Activated naive CD8-positive, alpha-beta T cell treated with anti-CD3 and anti-CD28 coated beads, Interleukin-2, amount 10 ng/mL, durations not matched to agents 7 days and 5 days (primary cell): ENCODE measurements around the gene ITPRIP. TPM values are rescaled to one million over a fixed set of nuclear protein-coding genes. Genes with fewer than 3 reads are reported as not detected.

Experiments
- ATAC-seq: fragments of 150-1000 bp; cut with Tn5 transposase; one replicate; pipeline ENCODE4 v1.10.0; 2021; ENCODE audit warnings: low read depth, moderate library complexity
- POLR2A ChIA-PET: fragments of 350-600 bp; sonication (Branson Sonifier 250); formaldehyde crosslinking; loops from one replicate; lab custom pipeline; 2021; ENCODE audit warnings: antibody characterized with exemption; lab: Charles Lee
- DNase-seq: peaks from one replicate; pipeline ENCODE4 v3.0.0; 2021
- H3K27ac Mint-ChIP-seq: one replicate; pipeline ENCODE4 v1.8.0; 2022; ENCODE audit warnings: mild to moderate bottlenecking, mixed read lengths
- H3K27me3 Mint-ChIP-seq: one replicate; pipeline ENCODE4 v1.8.0; 2022; ENCODE audit warnings: mild to moderate bottlenecking, moderate library complexity, mixed read lengths
- H3K36me3 Mint-ChIP-seq: one replicate; pipeline ENCODE4 v1.8.0; 2021; ENCODE audit warnings: mild to moderate bottlenecking, mixed read lengths
- H3K4me1 Mint-ChIP-seq: one replicate; pipeline ENCODE4 v1.8.0; 2021; ENCODE audit warnings: mixed read lengths
- H3K4me3 Mint-ChIP-seq: one replicate; pipeline ENCODE4 v1.8.0; 2022; ENCODE audit warnings: mild to moderate bottlenecking, moderate library complexity, mixed read lengths
- H3K9me3 Mint-ChIP-seq: one replicate; pipeline ENCODE4 v1.8.0; 2021; ENCODE audit warnings: mixed read lengths
- total RNA-seq, 2 experiments: library from RNA; stranded (reverse); gene quantifications; one replicate each; pipeline ENCODE4 v1.2.3, GENCODE V29; 2021

ITPRIP gene
- total RNA-seq, 2 experiments from 2014 or later: 24.7 to 25.4 TPM

- POLR2A ChIA-PET: interaction anchor here (1.6 kb wide), 1 partner anchor 41 kb away, joined by 4 read pairs; the partner anchor contains the start of gene ITPRIP
- Mint-ChIP-seq H3K9me3 (peaks cover 1% of the 10 kb centered on the region), H3K4me1 (peaks cover 30% of the 10 kb centered on the region), H3K27ac (no peak overlapping the region), H3K4me3 (no peak overlapping the region), H3K27me3 (peaks cover 9% of the 10 kb centered on the region), H3K36me3 (no peaks in the 10 kb centered on the region)
- no peak for DNase-seq
- ATAC-seq: no peak
Observed at GRCh38 chr10:104296687-104297436, 41.4 kb downstream of the ITPRIP start.

DNA sequence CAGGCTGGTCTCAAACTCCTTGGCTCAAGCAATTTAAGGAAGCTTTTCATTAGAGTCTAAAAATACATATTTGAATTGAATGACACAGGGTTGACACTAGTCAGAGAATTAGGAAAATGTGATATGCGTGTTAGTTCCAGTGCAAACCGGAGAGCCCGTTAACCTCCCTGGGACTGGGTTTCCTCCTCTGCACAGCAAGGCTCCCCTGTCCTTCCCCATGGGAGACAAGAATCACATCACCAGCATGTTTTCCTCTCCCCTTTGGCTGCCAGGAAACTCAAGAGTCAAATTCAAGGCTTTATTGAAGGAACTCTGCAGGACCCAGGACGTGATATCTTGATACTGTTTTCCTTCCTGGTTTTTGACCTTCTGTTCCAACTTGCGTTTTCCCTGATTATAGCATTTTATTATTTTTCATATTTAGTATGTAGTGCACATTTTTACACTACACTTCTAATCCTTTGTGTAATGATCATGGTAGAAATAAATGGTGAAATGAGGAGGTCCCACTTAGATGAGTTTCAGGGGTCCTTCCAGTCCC is 44.4 kb downstream of the ITPRIP start:
- no peak overlapping the region for H3K27ac Mint-ChIP-seq
- ATAC-seq (no peak), DNase-seq (no peak)
- no peak overlapping the region for H3K4me3 Mint-ChIP-seq
- POLR2A ChIA-PET: interaction anchor here (1.0 to 2.2 kb wide), 2 partner anchors 18 to 60 kb away, joined by 5 to 6 read pairs; partner anchors contain the start of gene CFAP58
- peaks cover 14% of the 10 kb centered on the region for H3K4me1 Mint-ChIP-seq
- no peaks in the 10 kb centered on the region for H3K36me3 Mint-ChIP-seq
- H3K9me3 Mint-ChIP-seq: no peaks in the 10 kb centered on the region
- peaks cover 29% of the 10 kb centered on the region for H3K27me3 Mint-ChIP-seq

GRCh38 chr10:104293011-104293410 is 45.3 kb downstream of the ITPRIP start:
- ATAC-seq: no peak

GRCh38 chr10:104291439-104291951 is 46.8 kb downstream of the ITPRIP start:
- no peak overlapping the region for H3K27ac Mint-ChIP-seq
- no peaks in the 10 kb centered on the region for H3K36me3 Mint-ChIP-seq
- no peaks in the 10 kb centered on the region for H3K9me3 Mint-ChIP-seq
- H3K4me1 Mint-ChIP-seq: peaks cover 12% of the 10 kb centered on the region
- peaks cover 34% of the 10 kb centered on the region for H3K27me3 Mint-ChIP-seq
- POLR2A ChIA-PET: interaction anchor here (0.6 to 1.5 kb wide), 5 partner anchors 12 to 60 kb away, joined by 3 to 8 read pairs (median 3); partner anchors contain the start of genes GSTO2 and ITPRIP
- DNase-seq (peak; percentile 91), ATAC-seq (peak; percentile 97)
- H3K4me3 Mint-ChIP-seq: no peak overlapping the region

More at GRCh38 chr10:104293011-104293410, 45.3 kb downstream of the ITPRIP start:
- no peak for DNase-seq
- H3K27me3 Mint-ChIP-seq: peaks cover 30% of the 10 kb centered on the region
- no peak overlapping the region for H3K27ac Mint-ChIP-seq
- H3K4me1 Mint-ChIP-seq: peaks cover 14% of the 10 kb centered on the region
- POLR2A ChIA-PET: interaction anchor here (1.0 to 2.2 kb wide), 3 partner anchors 19 to 60 kb away, joined by 4 to 6 read pairs (median 5); partner anchors contain the start of gene CFAP58
- no peaks in the 10 kb centered on the region for H3K36me3 Mint-ChIP-seq
- H3K4me3 Mint-ChIP-seq: no peak overlapping the region
- H3K9me3 Mint-ChIP-seq: no peaks in the 10 kb centered on the region

- POLR2A ChIA-PET: no interaction called here
- no peak overlapping the region for H3K4me3 Mint-ChIP-seq
- peaks cover 10% of the 10 kb centered on the region for H3K4me1 Mint-ChIP-seq
- peaks cover 29% of the 10 kb centered on the region for H3K27me3 Mint-ChIP-seq
- ATAC-seq (no peak), DNase-seq (no peak)
- H3K36me3 Mint-ChIP-seq: no peaks in the 10 kb centered on the region
- H3K27ac Mint-ChIP-seq: no peak overlapping the region
- no peaks in the 10 kb centered on the region for H3K9me3 Mint-ChIP-seq
Observed at GRCh38 chr10:104288355-104288754, 49.9 kb downstream of the ITPRIP start.

- DNase-seq (no peak), ATAC-seq (no peak)
- no peak overlapping the region for H3K27ac Mint-ChIP-seq
- POLR2A ChIA-PET: no interaction called here
- H3K4me1 Mint-ChIP-seq: peaks cover 5% of the 10 kb centered on the region
- peaks cover 29% of the 10 kb centered on the region for H3K27me3 Mint-ChIP-seq
- no peak overlapping the region for H3K4me3 Mint-ChIP-seq
- no peaks in the 10 kb centered on the region for H3K36me3 Mint-ChIP-seq
- no peaks in the 10 kb centered on the region for H3K9me3 Mint-ChIP-seq
Observed at GRCh38 chr10:104286939-104287338, 51.3 kb downstream of the ITPRIP start.

DNA sequence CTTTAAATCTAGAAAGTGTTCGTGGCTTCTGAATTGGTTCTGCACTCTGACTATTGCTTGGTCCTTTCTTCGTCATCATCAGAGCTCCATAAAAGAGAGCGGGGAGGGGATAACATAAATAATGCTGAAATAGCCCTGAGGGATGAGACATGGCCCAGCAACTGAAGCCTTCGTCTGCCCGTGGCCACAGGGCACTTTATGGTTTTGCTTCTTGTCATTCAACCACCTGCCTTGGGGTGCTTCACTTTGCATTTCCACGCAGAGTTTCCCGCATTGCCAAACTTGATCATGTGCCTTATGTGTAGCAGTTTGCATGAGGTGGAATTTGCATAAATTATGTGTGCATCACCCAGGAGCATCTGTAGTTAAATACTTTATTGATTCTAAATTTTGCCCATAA is 53.4 kb downstream of the ITPRIP start:
- H3K4me3 Mint-ChIP-seq: no peak overlapping the region
- no peaks in the 10 kb centered on the region for H3K36me3 Mint-ChIP-seq
- peaks cover 16% of the 10 kb centered on the region for H3K27me3 Mint-ChIP-seq
- H3K9me3 Mint-ChIP-seq: no peaks in the 10 kb centered on the region
- H3K4me1 Mint-ChIP-seq: no peaks in the 10 kb centered on the region
- POLR2A ChIA-PET: no interaction called here
- DNase-seq: no peak
- no peak for ATAC-seq
- no peak overlapping the region for H3K27ac Mint-ChIP-seq

DNA sequence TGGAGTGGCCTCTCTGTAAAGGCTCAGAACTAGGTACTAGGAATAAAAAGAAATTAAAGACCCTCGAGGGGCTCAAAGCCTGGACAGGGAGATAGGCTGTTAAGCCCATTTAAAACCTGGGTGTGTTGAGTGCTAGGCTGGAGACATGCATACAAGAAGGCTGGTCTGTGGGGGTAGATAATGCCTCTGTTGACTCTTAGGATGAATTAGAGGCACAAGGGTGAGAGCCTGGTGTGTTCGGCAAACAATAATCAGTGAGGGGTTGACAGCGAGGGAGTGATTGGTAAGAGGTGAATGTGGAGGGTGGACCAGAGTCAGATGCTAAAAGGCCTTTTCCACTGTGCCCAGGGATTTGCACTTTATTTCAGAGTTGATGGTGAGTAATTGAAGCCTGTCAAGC is 56.6 kb downstream of the ITPRIP start:
- H3K27me3 Mint-ChIP-seq: no peaks in the 10 kb centered on the region
- DNase-seq: no peak
- no peaks in the 10 kb centered on the region for H3K36me3 Mint-ChIP-seq
- H3K27ac Mint-ChIP-seq: no peak overlapping the region
- no peaks in the 10 kb centered on the region for H3K4me1 Mint-ChIP-seq
- POLR2A ChIA-PET: interaction anchor here (1.4 kb wide), 1 partner anchor 7 kb away, joined by 5 read pairs; no protein-coding TSS in a partner anchor
- no peak for ATAC-seq
- no peak overlapping the region for H3K4me3 Mint-ChIP-seq
- no peaks in the 10 kb centered on the region for H3K9me3 Mint-ChIP-seq

GRCh38 chr10:104279550-104280259 is 58.6 kb downstream of the ITPRIP start:
- Mint-ChIP-seq H3K4me1 (peaks cover 3% of the 10 kb centered on the region), H3K9me3 (no peaks in the 10 kb centered on the region), H3K36me3 (no peaks in the 10 kb centered on the region), H3K4me3 (no peak overlapping the region), H3K27ac (no peak overlapping the region), H3K27me3 (peaks cover 8% of the 10 kb centered on the region)
- DNase-seq (no peak), ATAC-seq (no peak)
- POLR2A ChIA-PET: interaction anchor here (0.6 to 1.2 kb wide), 4 partner anchors 11 to 695 kb away, joined by 3 to 5 read pairs (median 3); partner anchors contain the start of genes GSTO2 and ITPRIP

- no peak for ATAC-seq
- POLR2A ChIA-PET: no interaction called here
- peaks cover 8% of the 10 kb centered on the region for H3K27me3 Mint-ChIP-seq
Observed at GRCh38 chr10:104277785-104278184, 60.5 kb downstream of the ITPRIP start.

DNA sequence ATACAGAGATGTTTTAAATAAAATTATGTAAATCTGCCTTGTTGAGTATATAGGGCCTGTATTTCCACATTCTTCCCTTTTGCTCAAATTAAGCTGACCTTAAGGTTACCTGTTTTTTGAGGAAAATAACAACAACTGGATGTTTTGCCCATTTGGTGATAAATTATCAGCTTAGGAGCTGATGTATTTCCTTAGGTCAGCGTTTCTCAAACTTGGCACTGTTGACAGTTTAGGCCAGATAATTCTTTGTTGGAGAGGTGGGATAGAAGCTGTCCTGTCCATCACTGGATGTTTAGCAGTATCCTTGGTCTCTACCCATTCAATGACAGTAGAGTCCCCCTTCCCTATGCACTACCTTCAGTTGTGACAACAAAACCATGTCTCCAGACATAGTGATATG is 62.1 kb downstream of the ITPRIP start:
- peaks cover 3% of the 10 kb centered on the region for H3K4me1 Mint-ChIP-seq
- H3K9me3 Mint-ChIP-seq: no peaks in the 10 kb centered on the region
- POLR2A ChIA-PET: no interaction called here
- H3K27me3 Mint-ChIP-seq: peaks cover 8% of the 10 kb centered on the region
- DNase-seq (no peak), ATAC-seq (no peak)
- no peak overlapping the region for H3K4me3 Mint-ChIP-seq
- H3K27ac Mint-ChIP-seq: no peak overlapping the region
- no peaks in the 10 kb centered on the region for H3K36me3 Mint-ChIP-seq

More at GRCh38 chr10:104277785-104278184, 60.5 kb downstream of the ITPRIP start:
- DNase-seq: no peak
- no peak overlapping the region for H3K27ac Mint-ChIP-seq
- H3K4me1 Mint-ChIP-seq: peaks cover 3% of the 10 kb centered on the region
- H3K36me3 Mint-ChIP-seq: no peaks in the 10 kb centered on the region
- H3K4me3 Mint-ChIP-seq: no peak overlapping the region
- H3K9me3 Mint-ChIP-seq: no peaks in the 10 kb centered on the region

DNA sequence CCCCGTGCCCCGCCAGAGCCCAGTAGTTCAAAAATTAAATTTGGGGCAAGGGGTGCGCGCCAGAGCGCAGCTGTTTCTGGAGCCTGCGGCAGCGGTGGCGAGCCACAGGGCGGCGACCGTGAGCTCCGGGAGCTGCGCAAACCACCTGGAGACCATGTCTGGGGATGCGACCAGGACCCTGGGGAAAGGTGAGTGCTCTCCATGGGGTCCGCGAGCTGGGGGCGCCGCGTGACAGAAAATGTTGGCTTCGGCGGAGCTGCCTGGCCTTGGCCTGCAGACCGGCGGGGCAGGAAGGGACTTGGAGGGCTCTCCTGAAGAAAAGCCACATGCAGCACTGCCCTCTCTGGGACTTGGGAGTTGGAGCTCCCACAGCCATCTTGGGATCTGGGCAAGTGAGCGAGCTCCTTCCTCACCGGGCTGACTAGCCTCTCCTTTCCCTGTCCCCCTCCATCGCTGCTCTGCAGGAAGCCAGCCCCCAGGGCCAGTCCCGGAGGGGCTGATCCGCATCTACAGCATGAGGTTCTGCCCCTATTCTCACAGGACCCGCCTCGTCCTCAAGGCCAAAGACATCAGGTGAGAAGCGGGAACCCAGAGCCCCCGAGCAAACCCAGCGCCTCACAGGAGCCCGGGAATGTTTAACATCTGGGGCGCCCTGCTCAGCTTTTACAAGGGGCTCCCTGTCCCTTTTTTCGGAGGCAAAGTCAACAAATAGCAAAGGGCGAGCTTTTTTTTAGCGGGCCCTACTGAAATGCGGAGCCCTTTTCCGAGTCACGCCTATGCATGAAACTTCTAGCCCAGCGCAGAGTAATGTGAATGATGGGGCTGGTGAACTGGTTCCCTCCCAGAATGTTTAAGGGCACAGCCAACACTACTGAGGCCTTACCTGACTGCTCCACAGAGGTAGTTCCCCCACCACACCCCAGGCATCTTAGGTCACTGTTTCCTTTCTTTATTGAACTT is 63.2 kb downstream of the ITPRIP start:
- peaks cover 3% of the 10 kb centered on the region for H3K4me1 Mint-ChIP-seq
- peak; percentile 71 for DNase-seq
- no peak overlapping the region for H3K27ac Mint-ChIP-seq
- POLR2A ChIA-PET: interaction anchor here (1.2 to 1.7 kb wide), 4 partner anchors 7 to 60 kb away, joined by 4 to 8 read pairs (median 6); partner anchors contain the start of gene CFAP43
- peak overlapping the region; percentile 67 for H3K4me3 Mint-ChIP-seq
- peak; percentile 75 for ATAC-seq
- no peaks in the 10 kb centered on the region for H3K36me3 Mint-ChIP-seq
- H3K27me3 Mint-ChIP-seq: peaks cover 8% of the 10 kb centered on the region
- H3K9me3 Mint-ChIP-seq: no peaks in the 10 kb centered on the region
